Urinary bladder (tissue), 4 donors: ENCODE data around the gene AXL. TPM values are rescaled to one million over a fixed set of nuclear protein-coding genes. Genes with fewer than 3 reads are reported as not detected.

Source experiments
- DNase-seq: peaks from one replicate; pipeline ENCODE4 v3.0.0-alpha.2; 2015; ENCODE audit errors: extremely low spot score
- H3K27ac ChIP-seq: one replicate; pipeline ENCODE4 v1.5.1; 2013; ENCODE audit warnings: low read depth, mild to moderate bottlenecking, moderate library complexity
- H3K36me3 ChIP-seq: one replicate; pipeline ENCODE4 v1.6.1; 2013; ENCODE audit warnings: mild to moderate bottlenecking, moderate library complexity; ENCODE audit not compliant: insufficient read depth
- H3K4me1 ChIP-seq: one replicate; pipeline ENCODE4 v1.6.1; 2013; ENCODE audit warnings: mild to moderate bottlenecking, moderate library complexity; ENCODE audit not compliant: insufficient read depth
- H3K4me3 ChIP-seq: one replicate; pipeline ENCODE4 v1.5.1; 2013; ENCODE audit warnings: low read depth, low read length
- WGBS: extraction: QIAGEN DNeasy Blood & Tissue Kit; methylation state at CpG from one replicate; pipeline ENCODE4 v1.1.7; 2013; 5-methylcytosine and 5-hydroxymethylcytosine counted together
- polyA plus RNA-seq: library from polyadenylated mRNA; stranded (reverse); fragments of 200-250 nt; gene quantifications from one replicate; pipeline ENCODE4 v1.2.3, GENCODE V29; 2013
- total RNA-seq: library from RNA; depleted of rRNA; stranded (reverse); fragments of >200 nt; gene quantifications from one replicate; pipeline ENCODE4 v1.2.3, GENCODE V29; 2014
- donor health status: healthy with polysubstance abuse.
- donor health status: healthy.

The AXL gene
- total and polyA plus RNA-seq, 2 donors = 53.7 to 55.0 TPM

GRCh38 chr19:41294393-41294792 is 75.4 kb downstream of the AXL start:
- H3K36me3 ChIP-seq = peaks cover 7% of the 10 kb centered on the region
- no peak for DNase-seq
- H3K27ac ChIP-seq = no peak overlapping the region
- no peak overlapping the region for H3K4me3 ChIP-seq
- 96% methylated on average over 10 of the region's 10 CpGs for WGBS
- no peaks in the 10 kb centered on the region for H3K4me1 ChIP-seq

GRCh38 chr19:41295499-41295898 is 76.5 kb downstream of the AXL start:
- Histone ChIP-seq H3K4me3 (no peak overlapping the region), H3K36me3 (peaks cover 7% of the 10 kb centered on the region), H3K27ac (no peak overlapping the region), H3K4me1 (no peaks in the 10 kb centered on the region)
- WGBS = 78% methylated on average over 6 of the region's 6 CpGs
- no peak for DNase-seq

GRCh38 chr19:41296433-41296871 is 77.4 kb downstream of the AXL start:
- peaks cover 3% of the 10 kb centered on the region for H3K36me3 ChIP-seq
- WGBS = 79% methylated on average over 2 of the region's 2 CpGs
- no peak overlapping the region for H3K27ac ChIP-seq
- H3K4me3 ChIP-seq = no peak overlapping the region
- H3K4me1 ChIP-seq = no peaks in the 10 kb centered on the region
- no peak for DNase-seq

GRCh38 chr19:41297628-41298347 is 78.8 kb downstream of the AXL start:
- WGBS = 50% methylated on average over 7 of the region's 7 CpGs
- no peak overlapping the region for H3K4me3 ChIP-seq
- H3K4me1 ChIP-seq = no peaks in the 10 kb centered on the region

GRCh38 chr19:41298348-41298964 is 79.4 kb downstream of the AXL start:
- no peaks in the 10 kb centered on the region for H3K4me1 ChIP-seq
- DNase-seq = no peak
- H3K27ac ChIP-seq = peak overlapping the region; percentile 65
- no peaks in the 10 kb centered on the region for H3K36me3 ChIP-seq
- no peak overlapping the region for H3K4me3 ChIP-seq
- 21% methylated on average over 4 of the region's 4 CpGs for WGBS

More at GRCh38 chr19:41297628-41298347, 78.8 kb downstream of the AXL start:
- no peaks in the 10 kb centered on the region for H3K36me3 ChIP-seq
- H3K27ac ChIP-seq = peak overlapping the region; percentile 65
- DNase-seq = no peak

GRCh38 chr19:41299046-41299754 is 80.2 kb downstream of the AXL start:
- WGBS = 36% methylated on average over 10 of the region's 10 CpGs
- no peaks in the 10 kb centered on the region for H3K36me3 ChIP-seq
- no peak overlapping the region for H3K4me3 ChIP-seq
- H3K4me1 ChIP-seq = no peaks in the 10 kb centered on the region
- H3K27ac ChIP-seq = peak overlapping the region; percentile 34
- DNase-seq = no peak

GRCh38 chr19:41299755-41300089 is 80.7 kb downstream of the AXL start:
- no peaks in the 10 kb centered on the region for H3K4me1 ChIP-seq
- H3K36me3 ChIP-seq = peaks cover 1% of the 10 kb centered on the region
- H3K4me3 ChIP-seq = no peak overlapping the region
- no peak for DNase-seq
- H3K27ac ChIP-seq = peak overlapping the region; percentile 30
- 23% methylated on average over 4 of the region's 4 CpGs for WGBS

GRCh38 chr19:41300555-41300954 is 81.5 kb downstream of the AXL start:
- Histone ChIP-seq H3K36me3 (peaks cover 3% of the 10 kb centered on the region), H3K4me1 (no peaks in the 10 kb centered on the region), H3K27ac (no peak overlapping the region), H3K4me3 (no peak overlapping the region)
- no peak for DNase-seq
- 83% methylated on average over 6 of the region's 6 CpGs for WGBS

GRCh38 chr19:41302624-41303351 is 83.8 kb downstream of the AXL start:
- Histone ChIP-seq H3K4me3 (no peak overlapping the region), H3K27ac (no peak overlapping the region), H3K4me1 (no peaks in the 10 kb centered on the region), H3K36me3 (peaks cover 3% of the 10 kb centered on the region)
- DNase-seq = no peak
- 77% methylated on average over 21 of the region's 21 CpGs for WGBS

GRCh38 chr19:41303954-41304353 is 84.9 kb downstream of the AXL start:
- H3K27ac ChIP-seq = no peak overlapping the region
- WGBS = 92% methylated on average over 14 of the region's 14 CpGs
- DNase-seq = no peak
- no peak overlapping the region for H3K4me3 ChIP-seq
- peaks cover 3% of the 10 kb centered on the region for H3K36me3 ChIP-seq
- no peaks in the 10 kb centered on the region for H3K4me1 ChIP-seq

- H3K4me1 ChIP-seq = no peaks in the 10 kb centered on the region
- H3K4me3 ChIP-seq = no peak overlapping the region
- peaks cover 3% of the 10 kb centered on the region for H3K36me3 ChIP-seq
- WGBS = 71% methylated on average over 4 of the region's 4 CpGs
- H3K27ac ChIP-seq = no peak overlapping the region
- DNase-seq = no peak
Observed at GRCh38 chr19:41304706-41305483, 85.9 kb downstream of the AXL start.

GRCh38 chr19:41305927-41306793 is 87.1 kb downstream of the AXL start:
- WGBS = 75% methylated on average over 13 of the region's 13 CpGs
- peak overlapping the region; percentile 48 for H3K27ac ChIP-seq
- no peaks in the 10 kb centered on the region for H3K4me1 ChIP-seq
- H3K4me3 ChIP-seq = no peak overlapping the region
- peaks cover 3% of the 10 kb centered on the region for H3K36me3 ChIP-seq
- no peak for DNase-seq
